DMS114 treated with DMSO at 0.1 percent for 48 hours (cell line): ENCODE data around the gene TANK.
"Not testable (repeated sequence)": the region's sequence is repeated elsewhere in the genome, so short reads cannot be mapped to it uniquely, and the experiment has no call there.

Experiments
- DNase-seq: peaks from one replicate; lab custom pipeline; 2025; ENCODE audit not compliant: unreplicated experiment; lab: John Stamatoyannopoulos, UW

Gene TANK

DNA sequence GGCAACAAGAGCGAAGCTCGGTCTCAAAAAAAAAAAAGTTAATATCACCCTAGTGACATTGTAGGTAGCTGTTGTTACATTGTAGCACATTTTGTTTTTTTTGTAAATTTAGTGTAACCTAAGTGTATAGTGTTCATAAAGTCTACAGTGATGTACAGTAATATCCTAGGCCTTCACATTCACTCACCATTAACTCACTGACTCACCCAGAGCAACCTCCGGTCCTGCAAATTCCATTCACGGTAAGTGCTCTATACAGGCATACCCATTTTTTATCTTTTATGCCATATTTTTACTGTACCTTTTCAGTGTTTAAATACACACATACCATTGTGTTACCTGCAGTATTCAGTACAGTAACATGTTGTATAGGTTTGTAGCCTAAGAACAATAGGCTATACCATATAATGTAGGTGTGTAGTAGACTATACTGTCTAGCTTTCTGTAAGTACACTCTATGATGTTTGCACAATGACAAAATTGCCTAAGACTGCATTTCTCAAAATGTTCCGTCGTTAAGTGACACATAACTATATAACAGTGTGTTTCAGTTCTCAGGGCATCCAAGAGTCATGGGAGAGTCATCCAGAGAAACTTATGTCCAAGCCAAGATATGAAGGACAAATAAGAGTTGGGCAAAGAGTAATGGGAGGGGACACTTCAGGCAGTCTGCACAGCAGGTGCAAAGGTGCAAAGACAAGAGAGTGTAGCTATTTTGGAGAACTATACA, 68.4 kb downstream of the TANK start:
- DNase-seq = no peak

DNA sequence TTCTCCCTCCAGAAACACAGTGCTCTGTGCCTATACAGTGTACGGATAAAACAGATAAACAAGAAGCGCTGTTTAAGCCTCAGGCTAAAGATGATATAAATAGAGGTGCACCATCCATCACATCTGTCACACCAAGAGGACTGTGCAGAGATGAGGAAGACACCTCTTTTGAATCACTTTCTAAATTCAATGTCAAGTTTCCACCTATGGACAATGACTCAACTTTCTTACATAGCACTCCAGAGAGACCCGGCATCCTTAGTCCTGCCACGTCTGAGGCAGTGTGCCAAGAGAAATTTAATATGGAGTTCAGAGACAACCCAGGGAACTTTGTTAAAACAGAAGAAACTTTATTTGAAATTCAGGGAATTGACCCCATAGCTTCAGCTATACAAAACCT, 70.7 kb downstream of the TANK start:
- DNase-seq = no peak

DNA sequence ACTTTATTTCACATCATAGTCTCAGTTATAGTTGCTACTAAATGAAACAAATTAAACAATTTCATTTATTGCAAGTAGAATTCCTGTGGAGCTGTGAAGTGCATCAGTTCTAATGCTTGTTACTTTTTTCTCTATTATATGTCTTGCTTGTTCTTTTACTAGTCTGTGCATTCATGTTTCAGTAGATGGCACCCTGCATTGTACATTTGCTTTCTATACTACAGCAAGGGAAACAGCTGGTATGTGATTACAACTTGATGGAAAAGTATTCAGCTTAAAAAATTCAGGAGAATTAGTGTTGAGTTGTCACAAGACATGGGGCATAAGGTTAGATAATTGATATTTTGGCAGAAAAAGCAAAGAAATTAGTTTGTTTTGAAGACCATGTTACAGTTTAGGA, 72.3 kb downstream of the TANK start:
- no peak for DNase-seq

GRCh38 chr2:161233858-161234431, 73.7 kb downstream of the TANK start:
- DNase-seq = no peak

GRCh38 chr2:161234627-161235026, 74.4 kb downstream of the TANK start:
- DNase-seq = no peak

DNA sequence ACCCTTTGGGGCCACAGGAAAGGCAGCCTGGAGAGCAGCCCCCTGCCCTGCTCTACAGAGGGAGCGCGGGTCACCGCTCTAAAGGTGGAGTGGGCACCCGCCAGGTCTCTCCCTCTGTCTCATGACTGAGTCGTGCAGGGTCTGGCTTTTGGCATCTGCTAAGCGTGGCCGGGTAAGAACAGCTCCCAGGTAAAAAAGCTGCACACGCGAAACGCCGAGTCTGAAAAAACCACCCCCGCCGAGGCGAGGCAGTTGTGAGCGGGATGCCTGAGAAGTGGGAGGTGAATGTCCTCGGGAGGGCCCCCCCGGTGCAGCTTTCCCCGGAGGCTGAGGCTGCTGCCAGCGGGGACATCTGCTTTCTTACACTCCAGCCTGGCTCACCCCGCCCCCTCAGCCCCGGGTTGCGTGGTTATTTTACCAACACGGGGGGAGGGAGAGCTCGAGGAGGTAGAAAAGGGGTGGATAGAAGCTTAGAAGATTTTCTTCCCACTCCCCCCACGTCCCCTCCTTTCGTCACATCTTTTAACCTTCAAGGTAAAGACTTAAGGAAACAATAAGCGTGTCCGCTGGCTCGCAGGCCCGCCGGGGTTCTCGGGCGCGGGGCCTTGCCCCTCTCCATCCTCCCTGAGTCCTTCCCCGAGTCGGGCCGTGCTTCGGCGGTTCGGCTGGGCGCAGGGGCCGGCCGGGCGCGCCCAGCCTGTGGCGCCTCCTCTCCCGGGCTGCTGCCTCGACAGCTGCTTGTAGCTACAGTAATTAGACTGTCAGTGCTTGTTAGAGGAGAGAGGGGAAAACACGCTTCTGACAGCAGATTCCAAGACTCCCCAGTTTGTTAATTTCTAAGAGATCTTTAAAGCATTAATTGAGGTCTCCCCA, 77.4 kb downstream of the TANK start:
- no peak for DNase-seq

- no peak for DNase-seq
Observed at GRCh38 chr2:161238265-161238559, 78.0 kb downstream of the TANK start.

GRCh38 chr2:161238560-161239325, 78.5 kb downstream of the TANK start:
- no peak for DNase-seq

GRCh38 chr2:161239326-161240109, 79.3 kb downstream of the TANK start:
- no peak for DNase-seq

- DNase-seq = no peak
Observed at GRCh38 chr2:161241894-161242293, 81.7 kb downstream of the TANK start.

- no peak for DNase-seq
Observed at GRCh38 chr2:161243312-161243711, 83.1 kb downstream of the TANK start.

DNA sequence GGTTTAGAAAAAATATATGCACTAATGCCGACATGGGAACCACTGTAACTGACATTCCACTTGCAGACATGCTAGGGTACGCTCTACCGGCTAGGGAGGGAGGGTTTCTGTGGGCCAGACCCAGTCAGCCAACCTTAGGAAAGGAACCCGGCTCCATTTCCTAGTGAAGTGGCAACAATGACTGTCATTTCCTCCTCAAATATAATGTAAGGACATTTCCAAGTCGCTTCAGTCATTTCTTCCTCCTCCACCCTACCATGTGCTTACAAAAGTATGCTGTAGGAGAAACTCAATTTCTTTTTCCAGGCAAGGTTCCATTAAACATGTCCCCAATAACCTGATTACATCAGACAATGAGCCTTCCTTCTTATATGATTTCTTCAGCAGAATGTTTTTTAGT, 83.7 kb downstream of the TANK start:
- DNase-seq = no peak

- DNase-seq = not testable (repeated sequence)
Observed at GRCh38 chr2:161244387-161245260, 84.4 kb downstream of the TANK start.

- DNase-seq = no peak
Observed at GRCh38 chr2:161245261-161245553, 85.0 kb downstream of the TANK start.

DNA sequence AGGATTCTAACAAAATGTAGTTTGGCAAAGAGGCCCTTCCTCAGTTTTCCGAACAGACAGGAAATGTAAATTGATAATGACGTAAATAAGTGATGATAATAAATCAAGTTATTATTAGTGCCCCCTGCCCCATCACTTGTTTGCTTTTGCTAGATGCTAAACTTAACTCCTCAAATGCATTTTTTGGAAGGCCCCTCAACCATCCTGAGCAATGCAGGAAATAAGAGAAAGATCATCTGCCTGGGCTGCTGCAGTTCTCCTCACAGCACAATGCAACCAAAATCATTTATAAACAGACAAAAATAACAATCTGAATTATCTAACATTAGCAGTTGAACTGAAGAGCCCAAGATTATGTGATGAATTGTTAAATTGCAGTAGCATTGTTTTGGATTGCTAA, 85.4 kb downstream of the TANK start:
- no peak for DNase-seq

GRCh38 chr2:161246281-161246680, 86.1 kb downstream of the TANK start:
- DNase-seq = no peak

GRCh38 chr2:161250864-161251436, 90.7 kb downstream of the TANK start:
- no peak for DNase-seq

GRCh38 chr2:161257123-161257952, 97.1 kb downstream of the TANK start:
- DNase-seq = no peak

GRCh38 chr2:161265874-161266273, 105.6 kb downstream of the TANK start:
- DNase-seq = no peak
